ENCODE results near the gene TFDP2. TPM values are rescaled to one million over a fixed set of nuclear protein-coding genes. Genes with fewer than 3 reads are reported as not detected.
"Not testable (repeated sequence)": the region's sequence is repeated elsewhere in the genome, so short reads cannot be mapped to it uniquely, and the experiment has no call there.

TFDP2 gene
- total RNA-seq, 2 experiments from 2014 or later, result 23.3 to 40.7 TPM

DNA sequence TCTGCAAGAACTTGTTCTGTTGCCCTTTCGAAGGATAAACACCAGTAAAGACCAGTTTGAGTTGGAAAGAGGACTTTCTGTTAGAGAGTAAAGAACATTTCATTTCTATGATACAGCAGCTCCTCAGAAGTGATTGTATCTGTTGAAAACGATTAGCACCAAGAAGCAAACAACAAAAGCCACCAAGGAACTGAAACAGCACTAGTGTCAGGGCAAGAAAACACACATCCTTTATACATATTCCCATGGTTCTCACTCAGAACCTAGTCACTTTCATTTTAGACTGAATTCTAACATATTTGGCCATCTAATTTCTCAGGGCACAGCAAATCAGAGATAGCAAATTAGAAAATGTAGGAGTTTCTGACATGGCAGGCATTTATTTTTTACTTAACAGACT, 156.8 kb downstream of the TFDP2 start:
- no peaks in the 10 kb centered on the region for H3K27me3 Mint-ChIP-seq
- ChIA-PET CTCF (no interaction called here), POLR2A (no interaction called here)
- ATAC-seq (no peak), DNase-seq (no peak)
- H3K27ac Mint-ChIP-seq, result no peak overlapping the region
- H3K9me3 Mint-ChIP-seq (ENCODE audit: low read depth), result no peaks in the 10 kb centered on the region
- no peak overlapping the region for H3K4me3 Mint-ChIP-seq
- no peaks in the 10 kb centered on the region for H3K4me1 Mint-ChIP-seq
- peaks cover 2% of the 10 kb centered on the region for H3K36me3 Mint-ChIP-seq (ENCODE audit: low read depth)
- intact Hi-C loops (cut with DNase I, micrococcal nuclease), result loop anchor here in 1 of 2 experiments (10.0 kb wide), 1 partner anchor 528 kb away; no protein-coding TSS in a partner anchor

DNA sequence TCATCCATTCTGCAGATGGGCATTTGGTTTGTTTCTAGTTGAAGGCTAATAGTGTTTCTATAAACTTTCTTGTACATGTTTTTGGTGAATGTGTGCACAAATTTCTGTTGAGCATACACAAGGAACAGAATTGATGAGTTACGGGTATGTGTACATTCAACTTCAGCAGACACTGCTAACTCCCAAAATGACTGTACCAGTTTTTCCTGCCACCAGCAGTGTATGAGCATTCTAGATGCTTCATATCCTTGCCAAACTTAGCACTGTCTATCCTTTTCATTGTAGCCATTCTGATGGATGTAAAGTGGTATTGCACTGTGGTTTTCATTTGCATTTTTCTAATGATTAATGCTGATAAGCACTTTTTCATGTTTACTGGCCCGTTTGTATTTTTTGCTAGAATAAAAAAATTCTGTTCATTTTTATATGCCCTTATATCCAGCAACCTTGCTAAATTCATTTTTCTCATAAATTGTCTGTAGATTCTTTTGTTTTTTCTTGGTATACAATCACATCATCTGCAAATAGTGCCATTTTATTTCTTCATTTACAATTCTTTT, 162.7 kb downstream of the TFDP2 start:
- Mint-ChIP-seq H3K27me3 (no peaks in the 10 kb centered on the region), H3K36me3 (ENCODE audit: low read depth) (peaks cover 2% of the 10 kb centered on the region), H3K4me1 (no peaks in the 10 kb centered on the region), H3K27ac (no peak overlapping the region), H3K9me3 (ENCODE audit: low read depth) (no peaks in the 10 kb centered on the region), H3K4me3 (no peak overlapping the region)
- ATAC-seq, result no peak
- DNase-seq, result no peak
- ChIA-PET CTCF (no interaction called here), POLR2A (no interaction called here)
- intact Hi-C loops (cut with DNase I, micrococcal nuclease), result no loop called here

DNA sequence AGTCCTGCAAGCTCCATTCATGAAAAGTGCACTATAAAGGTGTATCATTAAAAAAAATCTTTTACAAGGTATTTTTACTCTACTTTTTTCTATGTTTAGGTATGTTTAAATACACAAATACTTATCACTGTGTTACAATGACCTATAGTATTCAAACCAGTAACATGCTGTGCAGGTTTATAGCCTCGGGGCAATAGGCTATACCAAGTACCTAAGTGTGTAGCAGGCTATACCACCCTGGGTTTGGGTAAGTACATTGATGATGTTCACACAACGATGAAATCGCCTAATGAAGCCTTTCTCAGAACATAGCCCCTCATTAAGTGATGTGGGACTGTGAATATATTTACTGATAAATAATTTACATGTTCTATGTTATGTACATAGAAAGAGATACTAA, 168.3 kb downstream of the TFDP2 start:
- DNase-seq, result no peak
- Mint-ChIP-seq H3K36me3 (ENCODE audit: low read depth) (peaks cover 6% of the 10 kb centered on the region), H3K27ac (no peak overlapping the region), H3K4me1 (no peaks in the 10 kb centered on the region), H3K4me3 (no peak overlapping the region), H3K27me3 (no peaks in the 10 kb centered on the region), H3K9me3 (ENCODE audit: low read depth) (no peaks in the 10 kb centered on the region)
- ChIA-PET POLR2A (no interaction called here), CTCF (interaction anchor here (0.5 kb wide), 1 partner anchor 142 kb away, joined by 3 read pairs; no protein-coding TSS in a partner anchor)
- intact Hi-C loops (cut with DNase I, micrococcal nuclease), result no loop called here
- no peak for ATAC-seq

DNA sequence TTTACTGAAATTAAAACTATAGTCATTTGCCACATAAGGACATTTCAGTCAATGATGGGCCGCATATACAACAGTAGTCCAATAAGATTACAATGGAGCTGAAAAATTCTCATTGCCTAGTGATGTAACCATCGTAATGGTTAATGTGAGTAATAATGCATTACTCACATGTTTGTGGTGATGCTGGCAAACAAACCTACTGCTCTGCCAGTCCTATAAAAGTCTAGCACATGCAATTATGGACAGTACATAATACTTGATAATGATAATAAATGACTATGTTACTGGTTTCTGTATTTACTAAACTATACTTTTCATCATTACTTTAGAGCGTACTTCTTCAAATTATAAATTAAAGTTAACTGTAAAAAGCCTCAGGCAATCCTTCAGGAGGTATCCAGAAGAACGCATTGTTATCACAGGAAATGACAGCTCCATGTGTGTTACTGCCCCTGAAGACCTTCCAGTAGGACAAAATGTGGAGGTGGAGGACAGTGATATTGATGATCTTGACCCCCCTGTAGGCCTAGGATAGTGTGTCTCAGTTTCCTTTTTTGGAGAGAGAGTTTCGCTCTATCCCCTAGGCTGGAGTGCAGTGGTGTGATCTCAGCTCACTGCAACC, 170.2 kb downstream of the TFDP2 start:
- DNase-seq, result no peak
- no peak for ATAC-seq
- Mint-ChIP-seq H3K9me3 (ENCODE audit: low read depth) (no peaks in the 10 kb centered on the region), H3K27ac (no peak overlapping the region), H3K4me3 (no peak overlapping the region), H3K36me3 (ENCODE audit: low read depth) (peaks cover 4% of the 10 kb centered on the region), H3K4me1 (no peaks in the 10 kb centered on the region), H3K27me3 (no peaks in the 10 kb centered on the region)
- ChIA-PET CTCF (no interaction called here), POLR2A (no interaction called here)
- intact Hi-C loops (cut with DNase I, micrococcal nuclease), result no loop called here

DNA sequence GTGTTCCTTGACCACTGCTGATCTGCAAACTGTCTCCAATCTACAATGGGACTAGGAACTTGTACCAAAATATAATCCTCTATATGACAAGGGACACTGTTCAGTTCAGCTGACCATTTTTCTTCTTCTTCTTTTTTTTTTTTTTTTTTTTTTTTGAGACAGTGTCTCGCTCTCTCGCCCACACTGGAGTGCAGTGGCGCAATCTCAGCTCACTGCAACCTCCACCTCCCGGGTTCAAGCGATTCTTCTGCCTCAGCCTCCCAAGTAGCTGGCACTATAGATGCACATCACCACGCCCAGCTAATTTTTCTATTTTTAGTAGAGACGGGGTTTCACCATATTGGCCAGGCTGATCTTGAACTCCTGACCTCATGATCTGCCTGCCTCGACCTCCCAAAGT, 174.6 kb downstream of the TFDP2 start:
- H3K4me3 Mint-ChIP-seq; H3K27ac Mint-ChIP-seq; POLR2A ChIA-PET; H3K27me3 Mint-ChIP-seq; H3K4me1 Mint-ChIP-seq; DNase-seq; H3K36me3 Mint-ChIP-seq (ENCODE audit: low read depth); H3K9me3 Mint-ChIP-seq (ENCODE audit: low read depth); ATAC-seq: not testable (repeated sequence)
- intact Hi-C loops (cut with DNase I, micrococcal nuclease), result loop anchor here in 1 of 2 experiments (5.0 kb wide), 1 partner anchor 73 kb away; no protein-coding TSS in a partner anchor
- CTCF ChIA-PET, result interaction anchor here (0.7 kb wide), 1 partner anchor 23 kb away, joined by 3 read pairs; no protein-coding TSS in a partner anchor

DNA sequence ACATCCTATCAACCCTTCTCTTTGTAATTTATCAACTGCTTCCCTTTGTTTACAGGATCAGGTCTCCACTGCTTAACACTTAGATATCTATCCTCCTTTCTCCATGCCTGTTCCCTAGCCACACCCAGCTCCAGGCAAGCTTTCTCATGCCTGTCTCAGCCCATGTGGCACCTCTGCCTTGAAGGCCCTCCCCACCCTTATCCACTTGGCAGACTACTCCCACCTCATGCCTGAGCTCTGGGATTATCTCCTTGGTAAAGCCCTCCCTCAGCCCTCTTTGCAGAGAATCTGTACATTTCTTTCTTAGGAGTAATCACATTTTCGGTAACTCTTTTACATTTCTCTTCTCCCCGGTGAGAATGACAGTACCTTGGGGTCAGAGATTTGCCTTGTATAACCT, 176.9 kb downstream of the TFDP2 start:
- Mint-ChIP-seq H3K9me3 (ENCODE audit: low read depth) (no peaks in the 10 kb centered on the region), H3K4me3 (no peak overlapping the region), H3K27ac (no peak overlapping the region), H3K27me3 (no peaks in the 10 kb centered on the region), H3K36me3 (ENCODE audit: low read depth) (peaks cover 3% of the 10 kb centered on the region), H3K4me1 (no peaks in the 10 kb centered on the region)
- ChIA-PET CTCF (no interaction called here), POLR2A (no interaction called here)
- intact Hi-C loops (cut with DNase I, micrococcal nuclease), result loop anchor here in 1 of 2 experiments (5.0 kb wide), 1 partner anchor 75 kb away; no protein-coding TSS in a partner anchor
- no peak for DNase-seq
- no peak for ATAC-seq

DNA sequence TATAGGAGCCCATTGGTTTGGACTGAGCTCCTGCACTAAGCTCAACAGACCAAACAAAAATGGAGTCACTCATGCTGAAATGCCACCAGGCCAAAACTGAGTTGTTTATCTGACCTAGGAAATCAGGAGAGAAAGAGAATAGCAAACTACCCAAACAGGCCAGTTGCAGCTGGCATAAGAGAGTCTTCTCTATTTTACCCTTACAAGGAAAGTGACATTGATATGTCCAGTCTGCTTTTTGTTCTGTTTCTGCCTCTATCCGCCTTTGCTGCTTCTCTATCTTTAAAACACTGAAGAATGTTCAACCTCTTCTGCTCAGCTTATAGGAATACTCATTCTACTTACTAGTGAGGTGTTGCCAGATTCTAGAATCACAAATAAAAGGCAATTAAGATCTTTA, 177.8 kb downstream of the TFDP2 start:
- H3K27ac Mint-ChIP-seq, result no peak overlapping the region
- CTCF ChIA-PET, result interaction anchor here (0.6 kb wide), 2 partner anchors 12 to 210 kb away, joined by 3 read pairs; no protein-coding TSS in a partner anchor
- POLR2A ChIA-PET, result no interaction called here

DNA sequence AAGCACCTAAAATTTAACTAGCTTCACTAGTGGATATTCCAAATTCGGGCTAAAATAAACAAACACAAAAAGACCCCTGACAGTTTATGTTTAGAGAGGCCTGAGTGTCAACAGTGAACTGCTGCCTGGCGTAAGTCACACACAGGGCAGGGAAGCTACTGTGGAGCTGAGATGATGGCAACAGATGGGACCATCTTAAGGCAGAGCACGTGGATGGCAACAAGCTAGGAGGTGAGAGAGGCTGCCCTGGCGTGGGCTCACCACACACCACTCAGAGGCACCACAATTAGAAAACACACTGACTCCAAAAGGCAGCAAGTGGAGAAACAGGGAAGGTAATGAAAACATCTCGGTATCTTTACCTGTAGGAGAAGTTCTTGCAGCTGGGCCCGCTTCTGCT, 179.6 kb downstream of the TFDP2 start:
- H3K4me1 Mint-ChIP-seq, result no peaks in the 10 kb centered on the region
- no peak for DNase-seq
- H3K36me3 Mint-ChIP-seq (ENCODE audit: low read depth), result peaks cover 3% of the 10 kb centered on the region
- intact Hi-C loops (cut with DNase I, micrococcal nuclease), result loop anchor here (5.0 to 10.0 kb wide), 2 partner anchors 78 to 155 kb away; no protein-coding TSS in a partner anchor
- no peak for ATAC-seq
- no peaks in the 10 kb centered on the region for H3K27me3 Mint-ChIP-seq
- ChIA-PET POLR2A (no interaction called here), CTCF (no interaction called here)
- H3K27ac Mint-ChIP-seq, result no peak overlapping the region
- no peaks in the 10 kb centered on the region for H3K9me3 Mint-ChIP-seq (ENCODE audit: low read depth)
- no peak overlapping the region for H3K4me3 Mint-ChIP-seq

More for the DNA sequence above, 177.8 kb downstream of the TFDP2 start:
- no peaks in the 10 kb centered on the region for H3K9me3 Mint-ChIP-seq (ENCODE audit: low read depth)
- no peaks in the 10 kb centered on the region for H3K27me3 Mint-ChIP-seq
- ATAC-seq (no peak), DNase-seq (no peak)
- peaks cover 3% of the 10 kb centered on the region for H3K36me3 Mint-ChIP-seq (ENCODE audit: low read depth)
- H3K4me3 Mint-ChIP-seq, result no peak overlapping the region
- no peaks in the 10 kb centered on the region for H3K4me1 Mint-ChIP-seq
- intact Hi-C loops (cut with DNase I, micrococcal nuclease), result loop anchor here in 1 of 2 experiments (5.0 kb wide), 1 partner anchor 76 kb away; no protein-coding TSS in a partner anchor

DNA sequence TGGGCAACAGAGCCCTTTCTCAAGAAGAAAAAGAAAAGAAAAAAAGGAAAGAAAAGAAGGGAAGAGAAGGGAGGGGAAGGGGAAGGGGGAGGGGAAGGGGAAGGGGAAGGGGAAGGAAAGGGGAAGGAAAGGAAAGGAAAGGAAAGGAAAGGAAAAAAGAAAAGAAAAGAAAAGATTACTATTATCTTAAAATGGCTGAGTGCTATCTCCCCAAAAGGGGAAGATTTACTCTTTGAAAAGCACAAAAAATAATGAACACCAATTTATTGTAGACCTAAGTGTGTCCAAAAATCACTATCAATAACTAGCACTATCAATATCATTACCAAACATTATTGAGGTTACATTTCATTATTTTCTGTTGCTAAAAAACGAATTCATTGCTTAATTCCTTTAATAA, 183.9 kb downstream of the TFDP2 start:
- DNase-seq, result no peak
- no peaks in the 10 kb centered on the region for H3K27me3 Mint-ChIP-seq
- no peak overlapping the region for H3K4me3 Mint-ChIP-seq
- no peak overlapping the region for H3K27ac Mint-ChIP-seq
- no peaks in the 10 kb centered on the region for H3K36me3 Mint-ChIP-seq (ENCODE audit: low read depth)
- intact Hi-C loops (cut with DNase I, micrococcal nuclease), result loop anchor here in 1 of 2 experiments (10.0 kb wide), 1 partner anchor 159 kb away; no protein-coding TSS in a partner anchor
- ChIA-PET CTCF (no interaction called here), POLR2A (no interaction called here)
- no peak for ATAC-seq
- H3K4me1 Mint-ChIP-seq, result no peaks in the 10 kb centered on the region
- H3K9me3 Mint-ChIP-seq (ENCODE audit: low read depth), result no peaks in the 10 kb centered on the region

DNA sequence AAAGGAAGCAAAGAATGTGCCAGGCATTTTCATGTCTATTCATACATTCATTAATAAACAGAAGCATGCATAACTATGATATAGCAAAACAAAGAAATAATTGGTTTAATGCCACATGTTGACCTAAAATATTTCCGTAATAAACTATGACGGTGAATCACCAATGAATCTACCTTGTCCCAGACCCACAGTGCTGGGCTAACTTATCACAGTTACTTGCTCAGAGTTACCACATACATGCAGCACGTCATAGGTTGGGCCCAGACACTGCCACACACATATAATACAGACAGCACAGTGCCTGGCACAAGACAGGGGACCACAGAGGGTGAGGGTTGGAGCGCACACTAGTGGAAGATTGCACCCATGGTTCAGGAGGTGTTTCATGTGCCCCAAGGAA, 186.0 kb downstream of the TFDP2 start:
- no peak overlapping the region for H3K4me3 Mint-ChIP-seq
- intact Hi-C loops (cut with DNase I, micrococcal nuclease), result loop anchor here (2.0 to 10.0 kb wide), 3 partner anchors 36 to 184 kb away; partner anchors contain the start of gene TFDP2 (in 1 of the 2)
- H3K36me3 Mint-ChIP-seq (ENCODE audit: low read depth), result peaks cover 3% of the 10 kb centered on the region
- DNase-seq (no peak), ATAC-seq (no peak)
- H3K4me1 Mint-ChIP-seq, result no peaks in the 10 kb centered on the region
- H3K9me3 Mint-ChIP-seq (ENCODE audit: low read depth), result no peaks in the 10 kb centered on the region
- POLR2A ChIA-PET, result no interaction called here
- no peaks in the 10 kb centered on the region for H3K27me3 Mint-ChIP-seq
- CTCF ChIA-PET, result interaction anchor here (0.7 to 1.0 kb wide), 2 partner anchors 132 to 577 kb away, joined by 3 read pairs; no protein-coding TSS in a partner anchor
- H3K27ac Mint-ChIP-seq, result no peak overlapping the region

DNA sequence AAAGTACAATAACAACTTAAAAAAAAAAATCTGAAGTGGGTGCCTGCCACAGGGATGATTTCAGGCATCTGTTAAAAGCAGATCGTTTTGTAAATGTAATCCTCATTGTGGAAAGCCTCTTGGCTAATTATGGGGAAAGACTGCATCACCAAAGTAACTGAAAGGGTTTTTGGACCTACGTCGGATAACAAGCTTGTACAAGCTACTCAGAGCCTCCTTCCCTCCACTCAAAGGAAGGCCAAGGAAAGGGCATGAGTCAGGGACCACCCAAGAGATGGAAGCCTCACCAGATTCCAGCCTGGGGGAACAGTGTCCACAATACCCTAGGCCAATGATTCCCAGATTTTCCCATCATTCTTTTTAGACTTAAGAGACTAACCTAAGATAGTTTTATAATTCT, 188.6 kb downstream of the TFDP2 start:
- Mint-ChIP-seq H3K27me3 (no peaks in the 10 kb centered on the region), H3K36me3 (ENCODE audit: low read depth) (peaks cover 5% of the 10 kb centered on the region), H3K9me3 (ENCODE audit: low read depth) (no peaks in the 10 kb centered on the region), H3K4me3 (no peak overlapping the region), H3K4me1 (no peaks in the 10 kb centered on the region), H3K27ac (no peak overlapping the region)
- CTCF ChIA-PET, result interaction anchor here (0.7 kb wide), 1 partner anchor 173 kb away, joined by 3 read pairs; no protein-coding TSS in a partner anchor
- intact Hi-C loops (cut with DNase I, micrococcal nuclease), result loop anchor here (5.0 to 10.0 kb wide), 2 partner anchors 164 to 187 kb away; partner anchors contain the start of gene TFDP2 (in 1 of the 2)
- POLR2A ChIA-PET, result no interaction called here
- no peak for DNase-seq
- no peak for ATAC-seq
